ENCODE results near the gene CCDC33. TPM values are rescaled to one million over a fixed set of nuclear protein-coding genes. Genes with fewer than 3 reads are reported as not detected.

The CCDC33 gene
- total RNA-seq, 1 experiment from 2014 or later, result 10.6 TPM

DNA sequence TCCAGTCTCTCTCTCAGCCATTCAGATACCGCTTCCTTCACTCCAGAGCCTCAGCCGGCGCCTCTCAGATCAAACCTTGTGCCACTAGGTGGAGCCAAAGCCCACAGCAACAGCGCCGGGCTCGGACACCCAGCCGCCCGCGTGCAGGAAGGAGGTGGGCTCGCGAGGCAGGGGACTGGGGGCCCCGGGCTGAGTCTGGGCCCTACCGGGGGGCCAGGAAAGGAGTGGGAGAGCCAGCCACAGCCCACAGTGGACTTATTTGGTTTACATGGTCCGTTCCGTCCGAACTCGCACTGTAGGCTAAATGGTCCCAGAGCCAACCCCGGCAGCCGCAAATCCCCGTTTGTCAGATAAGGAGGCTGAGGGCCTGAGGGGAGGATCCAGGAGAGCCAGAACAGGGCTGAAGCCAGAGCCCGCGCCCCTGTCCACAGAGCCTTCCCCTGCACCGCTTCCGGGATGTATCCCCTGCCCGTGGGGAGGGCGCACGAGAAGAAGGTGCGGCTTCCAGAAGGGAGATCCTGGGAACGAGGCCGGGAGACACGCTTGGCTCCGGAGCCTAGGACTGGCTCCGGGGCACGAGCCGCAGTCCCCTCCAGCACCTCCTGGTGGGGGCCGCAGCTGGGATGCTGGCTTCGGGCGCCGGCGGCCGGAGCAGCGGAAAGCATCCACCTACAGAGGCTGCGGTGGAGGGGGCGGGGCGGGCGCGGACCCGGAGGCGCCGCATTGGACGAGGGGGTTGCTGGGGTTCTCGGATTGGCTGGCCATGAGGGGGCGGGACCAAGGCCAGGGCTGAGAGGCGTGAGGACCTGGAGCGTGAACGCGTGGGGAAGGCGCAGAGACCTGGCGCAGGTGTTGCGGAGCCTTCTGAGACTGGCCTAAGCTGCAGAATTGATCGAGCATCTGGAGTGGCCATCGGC, 137.9 kb downstream of the CCDC33 start (continued):
- TF ChIP-seq, protein P1, sequence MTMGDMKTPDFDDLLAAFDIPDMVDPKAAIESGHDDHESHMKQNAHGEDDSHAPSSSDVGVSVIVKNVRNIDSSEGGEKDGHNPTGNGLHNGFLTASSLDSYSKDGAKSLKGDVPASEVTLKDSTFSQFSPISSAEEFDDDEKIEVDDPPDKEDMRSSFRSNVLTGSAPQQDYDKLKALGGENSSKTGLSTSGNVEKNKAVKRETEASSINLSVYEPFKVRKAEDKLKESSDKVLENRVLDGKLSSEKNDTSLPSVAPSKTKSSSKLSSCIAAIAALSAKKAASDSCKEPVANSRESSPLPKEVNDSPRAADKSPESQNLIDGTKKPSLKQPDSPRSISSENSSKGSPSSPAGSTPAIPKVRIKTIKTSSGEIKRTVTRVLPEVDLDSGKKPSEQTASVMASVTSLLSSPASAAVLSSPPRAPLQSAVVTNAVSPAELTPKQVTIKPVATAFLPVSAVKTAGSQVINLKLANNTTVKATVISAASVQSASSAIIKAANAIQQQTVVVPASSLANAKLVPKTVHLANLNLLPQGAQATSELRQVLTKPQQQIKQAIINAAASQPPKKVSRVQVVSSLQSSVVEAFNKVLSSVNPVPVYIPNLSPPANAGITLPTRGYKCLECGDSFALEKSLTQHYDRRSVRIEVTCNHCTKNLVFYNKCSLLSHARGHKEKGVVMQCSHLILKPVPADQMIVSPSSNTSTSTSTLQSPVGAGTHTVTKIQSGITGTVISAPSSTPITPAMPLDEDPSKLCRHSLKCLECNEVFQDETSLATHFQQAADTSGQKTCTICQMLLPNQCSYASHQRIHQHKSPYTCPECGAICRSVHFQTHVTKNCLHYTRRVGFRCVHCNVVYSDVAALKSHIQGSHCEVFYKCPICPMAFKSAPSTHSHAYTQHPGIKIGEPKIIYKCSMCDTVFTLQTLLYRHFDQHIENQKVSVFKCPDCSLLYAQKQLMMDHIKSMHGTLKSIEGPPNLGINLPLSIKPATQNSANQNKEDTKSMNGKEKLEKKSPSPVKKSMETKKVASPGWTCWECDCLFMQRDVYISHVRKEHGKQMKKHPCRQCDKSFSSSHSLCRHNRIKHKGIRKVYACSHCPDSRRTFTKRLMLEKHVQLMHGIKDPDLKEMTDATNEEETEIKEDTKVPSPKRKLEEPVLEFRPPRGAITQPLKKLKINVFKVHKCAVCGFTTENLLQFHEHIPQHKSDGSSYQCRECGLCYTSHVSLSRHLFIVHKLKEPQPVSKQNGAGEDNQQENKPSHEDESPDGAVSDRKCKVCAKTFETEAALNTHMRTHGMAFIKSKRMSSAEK (CRISPR knock-in tag; IDR thresholded peaks at IDR 0.05; ENCODE audit: borderline replicate concordance), result no peak
- TF ChIP-seq, protein P2, sequence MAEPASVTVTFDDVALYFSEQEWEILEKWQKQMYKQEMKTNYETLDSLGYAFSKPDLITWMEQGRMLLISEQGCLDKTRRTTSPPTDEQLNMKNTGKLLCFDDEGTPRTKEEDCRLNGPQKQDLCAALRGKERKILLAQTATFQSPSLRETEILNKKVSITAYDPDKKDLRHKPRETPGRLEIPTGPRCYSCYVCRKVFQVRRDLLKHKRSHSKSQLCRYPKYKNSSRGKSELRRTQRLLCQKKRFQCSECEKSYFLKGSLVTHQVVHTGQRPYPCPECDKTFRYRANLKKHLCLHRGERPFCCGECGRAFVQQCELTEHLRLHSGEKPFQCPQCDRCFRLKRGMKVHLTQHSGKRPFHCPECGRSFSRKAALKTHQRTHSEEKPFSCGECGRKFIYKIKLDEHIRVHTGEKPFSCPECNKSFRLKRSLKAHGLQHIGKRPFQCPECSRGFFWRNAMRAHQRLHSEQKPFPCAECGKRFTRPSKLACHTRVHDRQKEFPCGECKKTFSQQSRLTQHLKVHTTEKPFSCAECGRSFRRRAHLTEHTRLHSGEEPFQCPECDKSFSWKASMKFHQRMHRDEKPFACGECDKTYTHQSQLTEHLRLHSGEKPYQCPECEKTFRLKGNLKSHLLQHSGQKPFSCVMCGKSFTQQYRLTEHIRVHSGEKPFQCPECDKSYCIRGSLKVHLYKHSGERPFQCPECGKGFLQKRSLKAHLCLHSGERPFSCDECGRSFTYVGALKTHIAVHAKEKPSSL (CRISPR knock-in tag; conservative IDR thresholded peaks at IDR 0.05), result no peak
- TF ChIP-seq MYBL2 (CRISPR knock-in tag; IDR thresholded peaks at IDR 0.05), result no peak
- no peak for TF ChIP-seq ZNF138 (CRISPR knock-in tag; conservative IDR thresholded peaks at IDR 0.05)
- TF ChIP-seq, protein P3, sequence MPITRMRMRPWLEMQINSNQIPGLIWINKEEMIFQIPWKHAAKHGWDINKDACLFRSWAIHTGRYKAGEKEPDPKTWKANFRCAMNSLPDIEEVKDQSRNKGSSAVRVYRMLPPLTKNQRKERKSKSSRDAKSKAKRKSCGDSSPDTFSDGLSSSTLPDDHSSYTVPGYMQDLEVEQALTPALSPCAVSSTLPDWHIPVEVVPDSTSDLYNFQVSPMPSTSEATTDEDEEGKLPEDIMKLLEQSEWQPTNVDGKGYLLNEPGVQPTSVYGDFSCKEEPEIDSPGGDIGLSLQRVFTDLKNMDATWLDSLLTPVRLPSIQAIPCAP (CRISPR knock-in tag; IDR thresholded peaks at IDR 0.05), result no peak
- TF ChIP-seq, protein P4, sequence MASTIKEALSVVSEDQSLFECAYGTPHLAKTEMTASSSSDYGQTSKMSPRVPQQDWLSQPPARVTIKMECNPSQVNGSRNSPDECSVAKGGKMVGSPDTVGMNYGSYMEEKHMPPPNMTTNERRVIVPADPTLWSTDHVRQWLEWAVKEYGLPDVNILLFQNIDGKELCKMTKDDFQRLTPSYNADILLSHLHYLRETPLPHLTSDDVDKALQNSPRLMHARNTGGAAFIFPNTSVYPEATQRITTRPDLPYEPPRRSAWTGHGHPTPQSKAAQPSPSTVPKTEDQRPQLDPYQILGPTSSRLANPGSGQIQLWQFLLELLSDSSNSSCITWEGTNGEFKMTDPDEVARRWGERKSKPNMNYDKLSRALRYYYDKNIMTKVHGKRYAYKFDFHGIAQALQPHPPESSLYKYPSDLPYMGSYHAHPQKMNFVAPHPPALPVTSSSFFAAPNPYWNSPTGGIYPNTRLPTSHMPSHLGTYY (CRISPR knock-in tag; IDR thresholded peaks at IDR 0.05), result no peak
- TF ChIP-seq, protein P5, sequence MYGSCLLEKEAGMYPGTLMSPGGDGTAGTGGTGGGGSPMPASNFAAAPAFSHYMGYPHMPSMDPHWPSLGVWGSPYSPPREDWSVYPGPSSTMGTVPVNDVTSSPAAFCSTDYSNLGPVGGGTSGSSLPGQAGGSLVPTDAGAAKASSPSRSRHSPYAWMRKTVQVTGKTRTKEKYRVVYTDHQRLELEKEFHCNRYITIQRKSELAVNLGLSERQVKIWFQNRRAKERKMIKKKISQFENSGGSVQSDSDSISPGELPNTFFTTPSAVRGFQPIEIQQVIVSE (CRISPR knock-in tag; IDR thresholded peaks at IDR 0.05; ENCODE audit: borderline replicate concordance), result no peak
- peak; percentile 48 for TF ChIP-seq FOXK1 (CRISPR knock-in tag; IDR thresholded peaks at IDR 0.05)
- TF ChIP-seq, protein P6, sequence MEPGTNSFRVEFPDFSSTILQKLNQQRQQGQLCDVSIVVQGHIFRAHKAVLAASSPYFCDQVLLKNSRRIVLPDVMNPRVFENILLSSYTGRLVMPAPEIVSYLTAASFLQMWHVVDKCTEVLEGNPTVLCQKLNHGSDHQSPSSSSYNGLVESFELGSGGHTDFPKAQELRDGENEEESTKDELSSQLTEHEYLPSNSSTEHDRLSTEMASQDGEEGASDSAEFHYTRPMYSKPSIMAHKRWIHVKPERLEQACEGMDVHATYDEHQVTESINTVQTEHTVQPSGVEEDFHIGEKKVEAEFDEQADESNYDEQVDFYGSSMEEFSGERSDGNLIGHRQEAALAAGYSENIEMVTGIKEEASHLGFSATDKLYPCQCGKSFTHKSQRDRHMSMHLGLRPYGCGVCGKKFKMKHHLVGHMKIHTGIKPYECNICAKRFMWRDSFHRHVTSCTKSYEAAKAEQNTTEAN (CRISPR knock-in tag; IDR thresholded peaks at IDR 0.05), result no peak; the same call in 1 of the 2 replicates
- TF ChIP-seq ETV6 (CRISPR knock-in tag; IDR thresholded peaks at IDR 0.05), result peak; percentile 15; the same call in 1 of the 2 replicates
- 0 out of 2 replicates have a peak, but pooled peaks have one; percentile 49 for TF ChIP-seq NFE2L1 (CRISPR knock-in tag; IDR thresholded peaks at IDR 0.05)
- TF ChIP-seq, protein P7, sequence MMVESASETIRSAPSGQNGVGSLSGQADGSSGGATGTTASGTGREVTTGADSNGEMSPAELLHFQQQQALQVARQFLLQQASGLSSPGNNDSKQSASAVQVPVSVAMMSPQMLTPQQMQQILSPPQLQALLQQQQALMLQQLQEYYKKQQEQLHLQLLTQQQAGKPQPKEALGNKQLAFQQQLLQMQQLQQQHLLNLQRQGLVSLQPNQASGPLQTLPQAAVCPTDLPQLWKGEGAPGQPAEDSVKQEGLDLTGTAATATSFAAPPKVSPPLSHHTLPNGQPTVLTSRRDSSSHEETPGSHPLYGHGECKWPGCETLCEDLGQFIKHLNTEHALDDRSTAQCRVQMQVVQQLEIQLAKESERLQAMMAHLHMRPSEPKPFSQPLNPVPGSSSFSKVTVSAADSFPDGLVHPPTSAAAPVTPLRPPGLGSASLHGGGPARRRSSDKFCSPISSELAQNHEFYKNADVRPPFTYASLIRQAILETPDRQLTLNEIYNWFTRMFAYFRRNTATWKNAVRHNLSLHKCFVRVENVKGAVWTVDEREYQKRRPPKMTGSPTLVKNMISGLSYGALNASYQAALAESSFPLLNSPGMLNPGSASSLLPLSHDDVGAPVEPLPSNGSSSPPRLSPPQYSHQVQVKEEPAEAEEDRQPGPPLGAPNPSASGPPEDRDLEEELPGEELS (CRISPR knock-in tag; IDR thresholded peaks at IDR 0.05), result peak; percentile 84
- TF ChIP-seq, protein P8, sequence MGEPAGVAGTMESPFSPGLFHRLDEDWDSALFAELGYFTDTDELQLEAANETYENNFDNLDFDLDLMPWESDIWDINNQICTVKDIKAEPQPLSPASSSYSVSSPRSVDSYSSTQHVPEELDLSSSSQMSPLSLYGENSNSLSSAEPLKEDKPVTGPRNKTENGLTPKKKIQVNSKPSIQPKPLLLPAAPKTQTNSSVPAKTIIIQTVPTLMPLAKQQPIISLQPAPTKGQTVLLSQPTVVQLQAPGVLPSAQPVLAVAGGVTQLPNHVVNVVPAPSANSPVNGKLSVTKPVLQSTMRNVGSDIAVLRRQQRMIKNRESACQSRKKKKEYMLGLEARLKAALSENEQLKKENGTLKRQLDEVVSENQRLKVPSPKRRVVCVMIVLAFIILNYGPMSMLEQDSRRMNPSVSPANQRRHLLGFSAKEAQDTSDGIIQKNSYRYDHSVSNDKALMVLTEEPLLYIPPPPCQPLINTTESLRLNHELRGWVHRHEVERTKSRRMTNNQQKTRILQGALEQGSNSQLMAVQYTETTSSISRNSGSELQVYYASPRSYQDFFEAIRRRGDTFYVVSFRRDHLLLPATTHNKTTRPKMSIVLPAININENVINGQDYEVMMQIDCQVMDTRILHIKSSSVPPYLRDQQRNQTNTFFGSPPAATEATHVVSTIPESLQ (CRISPR knock-in tag; IDR thresholded peaks at IDR 0.05), result no peak

Measured in WTC11 (cell line).